GM21447 (cell line): ENCODE data around the gene VOPP1.
"Not testable (repeated sequence)": the region's sequence is repeated elsewhere in the genome, so short reads cannot be mapped to it uniquely, and the experiment has no call there.

Source experiments
- ATAC-seq: cut with Tn5 transposase; IDR thresholded peaks from one replicate; pipeline ENCODE4 v1.9.1; 2021; ENCODE audit not compliant: unreplicated experiment

VOPP1 gene

GRCh38 chr7:55512635-55513191 lies 59.6 kb downstream of the VOPP1 start:
- ATAC-seq, result no peak

GRCh38 chr7:55510621-55511020 lies 61.7 kb downstream of the VOPP1 start:
- ATAC-seq, result no peak

GRCh38 chr7:55510206-55510605 lies 62.1 kb downstream of the VOPP1 start:
- ATAC-seq, result not testable (repeated sequence)

- ATAC-seq, result peak; percentile 22
These were observed 63.0 kb downstream of the VOPP1 start for GRCh38 chr7:55509322-55509721.

- ATAC-seq, result peak; percentile 65
These were observed 63.9 kb downstream of the VOPP1 start for GRCh38 chr7:55508221-55509011.

- ATAC-seq, result no peak
These were observed 64.6 kb downstream of the VOPP1 start for GRCh38 chr7:55507743-55508142.

- ATAC-seq, result no peak
These were observed 67.2 kb downstream of the VOPP1 start for GRCh38 chr7:55504967-55505658.

- no peak for ATAC-seq
These were observed 68.0 kb downstream of the VOPP1 start for GRCh38 chr7:55504093-55504859.

- ATAC-seq, result no peak
These were observed 69.4 kb downstream of the VOPP1 start for GRCh38 chr7:55502858-55503440.

- no peak for ATAC-seq
These were observed 70.0 kb downstream of the VOPP1 start for GRCh38 chr7:55502124-55502857.

- ATAC-seq, result no peak
These were observed 70.7 kb downstream of the VOPP1 start for GRCh38 chr7:55501611-55502010.

- ATAC-seq, result no peak
These were observed 72.1 kb downstream of the VOPP1 start for GRCh38 chr7:55500117-55500756.

- no peak for ATAC-seq
These were observed 72.7 kb downstream of the VOPP1 start for GRCh38 chr7:55499591-55499990.

GRCh38 chr7:55498770-55499169 lies 73.5 kb downstream of the VOPP1 start:
- no peak for ATAC-seq

GRCh38 chr7:55498142-55498541 lies 74.2 kb downstream of the VOPP1 start:
- ATAC-seq, result no peak

- ATAC-seq, result no peak
These were observed 74.8 kb downstream of the VOPP1 start for GRCh38 chr7:55497521-55497920.

- no peak for ATAC-seq
These were observed 75.4 kb downstream of the VOPP1 start for GRCh38 chr7:55496906-55497305.

GRCh38 chr7:55494951-55495350 lies 77.4 kb downstream of the VOPP1 start:
- ATAC-seq, result no peak

- no peak for ATAC-seq
These were observed 78.9 kb downstream of the VOPP1 start for GRCh38 chr7:55493408-55493807.

- no peak for ATAC-seq
These were observed 81.0 kb downstream of the VOPP1 start for GRCh38 chr7:55491346-55491745.
